D721Med (cell line): ENCODE results near the gene KIF9.
"Not testable (repeated sequence)": the region's sequence is repeated elsewhere in the genome, so short reads cannot be mapped to it uniquely, and the experiment has no call there.

ENCODE experiments used
- DNase-seq: peaks from one replicate; pipeline ENCODE4 v3.0.0; 2011; ENCODE audit warnings: low spot score; ENCODE audit not compliant: insufficient read length
- FAIRE-seq: peaks from 2 replicates; lab custom pipeline; 2011; peaks lifted over from hg19 to GRCh38; lab: Jason Lieb, UNC
- TF ChIP-seq, protein P1 (sequence below): IDR thresholded peaks from 2 replicates; pipeline ENCODE4 v1.5.1; 2012; ENCODE audit warnings: mild to moderate bottlenecking, control low read depth; ENCODE audit not compliant: insufficient read depth; ENCODE audit errors: missing control alignments

The KIF9 gene

DNA sequence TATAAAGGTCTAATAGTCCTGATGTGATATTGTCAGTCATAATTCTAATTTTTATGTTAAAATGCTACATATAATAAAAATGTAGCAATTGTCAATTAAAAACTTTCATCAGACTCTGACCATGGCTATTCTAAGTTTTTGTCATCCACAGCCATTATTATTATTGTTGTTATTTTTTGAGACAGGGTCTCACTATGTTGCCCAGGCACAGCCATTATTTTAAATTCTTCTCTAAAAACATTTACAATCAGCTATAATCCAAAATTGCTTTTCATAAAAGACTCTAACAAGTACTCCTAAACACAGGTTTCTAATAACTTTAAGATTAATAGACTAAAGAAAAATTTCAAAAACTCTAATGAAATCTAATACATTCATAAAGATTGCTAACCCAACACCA lies 77.7 kb downstream of the KIF9 start:
- DNase-seq (no peak), FAIRE-seq (no peak)
- TF ChIP-seq, protein P1, sequence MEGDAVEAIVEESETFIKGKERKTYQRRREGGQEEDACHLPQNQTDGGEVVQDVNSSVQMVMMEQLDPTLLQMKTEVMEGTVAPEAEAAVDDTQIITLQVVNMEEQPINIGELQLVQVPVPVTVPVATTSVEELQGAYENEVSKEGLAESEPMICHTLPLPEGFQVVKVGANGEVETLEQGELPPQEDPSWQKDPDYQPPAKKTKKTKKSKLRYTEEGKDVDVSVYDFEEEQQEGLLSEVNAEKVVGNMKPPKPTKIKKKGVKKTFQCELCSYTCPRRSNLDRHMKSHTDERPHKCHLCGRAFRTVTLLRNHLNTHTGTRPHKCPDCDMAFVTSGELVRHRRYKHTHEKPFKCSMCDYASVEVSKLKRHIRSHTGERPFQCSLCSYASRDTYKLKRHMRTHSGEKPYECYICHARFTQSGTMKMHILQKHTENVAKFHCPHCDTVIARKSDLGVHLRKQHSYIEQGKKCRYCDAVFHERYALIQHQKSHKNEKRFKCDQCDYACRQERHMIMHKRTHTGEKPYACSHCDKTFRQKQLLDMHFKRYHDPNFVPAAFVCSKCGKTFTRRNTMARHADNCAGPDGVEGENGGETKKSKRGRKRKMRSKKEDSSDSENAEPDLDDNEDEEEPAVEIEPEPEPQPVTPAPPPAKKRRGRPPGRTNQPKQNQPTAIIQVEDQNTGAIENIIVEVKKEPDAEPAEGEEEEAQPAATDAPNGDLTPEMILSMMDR: no peak

DNA sequence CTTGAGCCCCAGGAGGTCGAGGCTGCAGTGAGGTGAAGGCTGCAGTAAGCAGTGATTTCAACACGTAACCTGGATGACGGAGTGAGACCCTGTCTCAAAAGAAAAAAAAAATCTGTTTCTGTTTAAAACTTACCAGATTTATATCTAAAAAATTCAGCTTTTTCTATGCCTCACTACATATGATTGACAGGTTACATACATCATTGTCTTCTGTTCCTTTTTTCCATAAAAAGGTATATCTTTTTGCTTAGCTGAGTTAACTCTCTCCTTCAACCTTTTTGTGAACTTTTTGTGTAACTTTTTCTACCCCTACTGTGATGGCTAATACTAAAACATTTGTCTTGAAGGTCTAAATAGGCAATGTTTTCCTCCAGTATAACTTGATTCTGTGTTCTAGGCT lies 80.1 kb downstream of the KIF9 start:
- FAIRE-seq: no peak
- TF ChIP-seq, protein P1: no peak
- DNase-seq: no peak

DNA sequence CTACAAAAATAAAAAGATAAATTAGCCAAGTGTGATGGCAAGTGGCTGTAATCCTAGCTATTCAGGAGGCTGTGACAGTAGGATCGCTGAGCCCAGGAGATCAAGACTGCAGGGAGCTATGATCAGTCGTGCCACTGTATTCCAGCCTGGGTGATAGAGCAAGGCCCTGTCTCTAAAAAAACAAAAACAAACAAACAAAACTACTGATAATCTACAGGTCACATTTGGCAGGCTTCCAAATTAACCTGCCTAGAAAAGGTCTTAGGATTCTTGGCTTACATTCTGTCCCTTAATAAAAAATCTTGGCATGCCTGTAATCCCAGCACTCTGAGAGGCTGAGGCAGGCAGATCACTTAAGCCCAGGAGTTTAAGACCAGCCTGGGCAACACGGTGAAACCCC lies 85.3 kb downstream of the KIF9 start:
- no peak for DNase-seq
- no peak for FAIRE-seq
- TF ChIP-seq, protein P1: no peak

DNA sequence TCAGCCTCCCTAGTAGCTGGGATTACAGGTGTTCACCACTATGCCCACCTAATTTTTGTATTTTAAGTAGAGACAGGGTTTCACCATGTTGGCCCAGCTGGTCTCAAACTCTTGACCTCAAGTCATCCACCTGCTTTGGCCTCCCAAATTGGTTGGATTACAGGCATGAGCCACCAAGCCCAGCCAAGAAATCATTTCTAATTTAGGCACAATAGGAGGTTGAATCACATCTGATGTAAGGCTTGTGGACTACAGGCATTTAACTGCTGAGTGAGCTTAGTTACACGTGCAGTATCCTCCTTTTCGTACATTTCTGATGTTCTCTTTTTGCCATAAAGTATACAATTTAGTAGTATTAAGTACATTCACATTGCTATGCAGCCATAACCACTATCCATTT lies 87.6 kb downstream of the KIF9 start:
- FAIRE-seq (no peak), DNase-seq (no peak)
- TF ChIP-seq, protein P1: no peak

DNA sequence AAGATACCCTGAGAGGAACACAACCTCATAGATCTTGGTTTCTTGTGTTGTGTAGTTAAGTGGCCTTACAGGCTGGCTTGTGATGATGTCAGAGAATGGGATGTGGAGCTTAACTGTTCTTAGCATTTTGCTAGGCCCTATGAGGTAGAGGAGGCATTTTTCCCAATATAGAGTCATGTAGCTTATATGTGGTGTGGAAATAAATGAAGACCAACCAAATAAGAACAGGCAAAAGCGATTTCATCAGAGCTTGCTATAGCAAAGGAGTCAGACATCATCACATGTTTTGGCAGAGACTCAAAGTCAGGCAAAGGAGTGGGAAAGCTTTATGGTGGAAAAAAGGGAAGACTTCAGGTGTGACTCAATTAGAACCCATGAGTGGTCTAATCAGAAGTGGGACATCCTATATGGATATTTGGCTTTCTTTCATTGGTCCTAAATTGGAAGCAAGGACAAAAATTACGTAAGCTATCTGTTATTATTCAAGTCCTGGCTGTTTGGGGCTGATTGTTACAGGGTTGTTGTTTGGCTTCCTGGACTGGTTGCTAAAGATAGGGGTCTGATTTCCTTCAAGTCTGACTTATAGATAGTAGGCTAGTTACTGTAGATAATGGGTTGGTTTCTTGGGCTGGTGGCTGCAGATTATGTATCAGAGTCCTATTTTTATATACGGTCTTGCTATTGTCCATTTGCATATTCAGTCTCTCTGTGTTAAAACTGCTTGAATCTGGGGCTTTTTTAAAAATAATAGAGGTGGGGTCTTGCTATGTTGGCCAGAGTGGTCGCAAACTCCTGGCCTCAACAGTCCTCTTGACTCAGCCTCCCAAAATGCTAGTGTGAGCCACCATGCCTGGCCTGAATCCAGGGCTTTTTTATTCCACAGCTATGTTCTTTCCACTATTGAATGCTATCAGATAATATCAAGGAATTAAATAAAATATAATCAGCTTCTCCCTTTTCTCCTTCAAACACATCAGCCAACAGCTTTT lies 88.4 kb downstream of the KIF9 start:
- TF ChIP-seq, protein P1: no peak
- no peak for DNase-seq
- no peak for FAIRE-seq

DNA sequence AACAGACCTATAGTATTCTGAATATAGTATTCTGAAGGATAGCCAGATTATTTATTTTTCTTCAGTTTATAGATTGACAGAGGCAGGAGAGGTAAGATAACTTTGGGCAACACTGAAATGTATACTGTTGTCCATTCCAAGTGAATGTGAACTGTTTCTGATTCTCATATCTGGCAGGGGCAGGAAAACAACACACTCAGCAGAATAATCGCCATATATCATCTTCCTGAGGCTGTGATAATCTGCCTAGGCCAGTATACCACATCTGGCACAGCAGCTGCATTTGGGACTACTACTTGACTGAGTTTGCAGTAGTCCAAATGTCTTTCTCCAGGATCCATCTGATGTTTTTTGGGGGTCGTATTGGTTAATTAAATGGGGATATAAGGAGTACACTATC lies 96.3 kb downstream of the KIF9 start:
- FAIRE-seq (no peak), DNase-seq (no peak)
- TF ChIP-seq, protein P1: no peak

DNA sequence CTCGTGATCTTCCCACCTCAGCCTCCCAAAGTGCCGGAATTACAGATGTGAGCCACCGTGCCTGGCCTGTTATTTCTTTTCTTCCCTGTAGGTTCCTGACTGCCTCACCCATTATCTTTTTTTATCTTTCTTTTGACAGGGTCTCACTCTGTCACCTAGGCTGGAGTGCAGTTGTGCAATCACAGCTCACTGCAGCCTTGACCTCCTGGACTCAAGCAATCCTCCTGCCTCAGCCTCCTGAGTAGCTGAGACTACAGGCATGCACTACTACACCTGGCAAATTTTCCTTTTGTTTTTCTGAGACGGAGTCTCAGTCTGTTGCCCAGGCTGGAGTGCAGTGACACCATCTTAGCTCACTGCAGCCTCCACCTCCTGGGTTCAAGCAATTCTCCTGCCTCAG lies 100.9 kb downstream of the KIF9 start:
- not testable (repeated sequence) for FAIRE-seq, DNase-seq

DNA sequence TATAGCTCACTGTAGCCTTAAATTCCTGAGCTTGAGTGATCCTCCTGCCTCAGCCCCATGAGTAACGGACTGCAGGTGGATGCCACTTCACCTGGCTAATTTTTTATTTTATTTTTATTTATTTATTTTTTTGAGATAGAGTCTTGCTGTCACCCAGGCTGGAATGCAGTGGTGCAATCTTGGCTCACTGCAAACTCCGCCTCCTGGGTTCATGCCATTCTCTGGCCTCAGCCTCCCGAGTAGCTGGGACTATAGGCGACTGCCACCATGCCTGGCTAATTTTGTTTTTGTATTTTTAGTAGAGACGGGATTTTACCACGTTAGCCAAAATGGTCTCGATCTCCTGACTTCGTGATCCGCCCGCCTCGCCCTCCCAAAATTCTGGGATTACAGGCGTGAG lies 102.6 kb downstream of the KIF9 start:
- FAIRE-seq, DNase-seq: not testable (repeated sequence)
